ENCODE measurements around the gene MYL1.

MYL1 gene

DNA sequence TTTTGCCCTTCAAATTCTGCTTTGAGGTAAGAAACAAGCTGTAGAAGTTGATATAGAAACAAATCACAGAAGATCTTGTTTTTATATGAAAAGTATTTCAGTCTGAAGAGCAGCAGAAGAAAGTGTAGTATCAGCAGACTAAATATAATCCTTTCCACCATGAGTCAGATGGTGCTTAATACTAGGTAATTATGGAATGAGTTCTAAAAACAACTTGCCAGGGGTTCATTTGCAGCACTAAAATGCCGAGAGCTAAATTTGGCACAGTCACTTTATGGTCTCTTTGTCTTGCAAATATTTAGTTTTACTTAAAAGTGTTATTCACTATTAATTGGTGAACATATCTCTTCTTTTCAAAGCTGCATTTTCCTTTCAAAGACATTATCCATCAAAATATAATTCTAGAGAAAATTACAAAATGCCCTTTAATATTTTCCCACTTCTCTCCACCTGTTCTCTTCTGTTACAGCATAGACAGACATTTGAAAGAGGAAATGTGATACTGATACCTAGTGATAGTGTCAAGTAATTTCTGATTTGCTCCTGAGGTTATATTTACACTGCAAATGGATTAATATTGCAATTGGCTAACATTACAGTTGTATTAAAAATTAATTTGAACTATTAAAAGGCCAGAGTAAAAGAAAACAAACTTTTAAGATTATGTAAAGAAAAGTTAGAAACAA is 5.3 kb downstream of the MYL1 start:
- Histone ChIP-seq H3K79me2 (ENCODE audit: insufficient read depth, low read length) (no peaks in the 10 kb centered on the region), H3K9me3 (ENCODE audit: low read length) (no peaks in the 10 kb centered on the region), H3K36me3 (ENCODE audit: insufficient read depth, low read length) (no peaks in the 10 kb centered on the region), H3K27me3 (ENCODE audit: insufficient read depth, low read length) (no peaks in the 10 kb centered on the region), H3K4me2 (ENCODE audit: low read length) (no peak overlapping the region), H3K4me1 (ENCODE audit: insufficient read depth, low read length, severe bottlenecking) (no peaks in the 10 kb centered on the region), H3F3A (ENCODE audit: insufficient read depth, low read length) (no peaks in the 10 kb centered on the region), H3K27ac (ENCODE audit: low read depth, low read length, poor library complexity, severe bottlenecking) (no peak overlapping the region), H2AFZ (ENCODE audit: low read length) (no peak overlapping the region), H3K9me2 (ENCODE audit: low read depth, low read length) (no peaks in the 10 kb centered on the region), H3K4me3 (ENCODE audit: low read depth, low read length, poor library complexity, severe bottlenecking) (no peak overlapping the region), H3K9ac (ENCODE audit: low read length) (no peak overlapping the region), H4K20me1 (ENCODE audit: insufficient read depth, low read length) (no peaks in the 10 kb centered on the region)
- TF ChIP-seq, protein P1, sequence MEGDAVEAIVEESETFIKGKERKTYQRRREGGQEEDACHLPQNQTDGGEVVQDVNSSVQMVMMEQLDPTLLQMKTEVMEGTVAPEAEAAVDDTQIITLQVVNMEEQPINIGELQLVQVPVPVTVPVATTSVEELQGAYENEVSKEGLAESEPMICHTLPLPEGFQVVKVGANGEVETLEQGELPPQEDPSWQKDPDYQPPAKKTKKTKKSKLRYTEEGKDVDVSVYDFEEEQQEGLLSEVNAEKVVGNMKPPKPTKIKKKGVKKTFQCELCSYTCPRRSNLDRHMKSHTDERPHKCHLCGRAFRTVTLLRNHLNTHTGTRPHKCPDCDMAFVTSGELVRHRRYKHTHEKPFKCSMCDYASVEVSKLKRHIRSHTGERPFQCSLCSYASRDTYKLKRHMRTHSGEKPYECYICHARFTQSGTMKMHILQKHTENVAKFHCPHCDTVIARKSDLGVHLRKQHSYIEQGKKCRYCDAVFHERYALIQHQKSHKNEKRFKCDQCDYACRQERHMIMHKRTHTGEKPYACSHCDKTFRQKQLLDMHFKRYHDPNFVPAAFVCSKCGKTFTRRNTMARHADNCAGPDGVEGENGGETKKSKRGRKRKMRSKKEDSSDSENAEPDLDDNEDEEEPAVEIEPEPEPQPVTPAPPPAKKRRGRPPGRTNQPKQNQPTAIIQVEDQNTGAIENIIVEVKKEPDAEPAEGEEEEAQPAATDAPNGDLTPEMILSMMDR (IDR thresholded peaks at IDR 0.05; ENCODE audit: low read length), result no peak

DNA sequence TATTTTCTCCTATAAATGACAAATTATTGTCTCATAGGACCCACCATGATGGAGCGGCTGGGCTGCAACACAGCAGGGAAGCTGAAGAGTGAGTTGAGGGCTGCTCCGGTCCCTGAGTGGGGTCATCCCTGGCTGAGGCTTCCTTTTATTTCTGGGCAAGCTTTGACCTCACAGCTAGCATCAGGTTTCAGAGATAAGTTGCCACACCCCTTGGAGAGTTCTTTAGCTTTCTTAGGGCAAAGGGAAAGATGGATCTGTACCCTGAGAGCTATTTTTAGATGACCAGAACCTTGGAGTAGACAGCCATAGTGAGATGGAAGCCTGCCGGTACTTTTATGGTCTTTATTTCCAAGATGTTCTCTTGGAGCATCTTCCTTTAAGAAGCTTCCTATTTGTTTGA is 11.5 kb downstream of the MYL1 start:
- H3K4me2 ChIP-seq (ENCODE audit: low read length), result no peak overlapping the region
- no peak overlapping the region for H3K4me3 ChIP-seq (ENCODE audit: low read depth, low read length, poor library complexity, severe bottlenecking)

GRCh38 chr2:210302326-210302725 is 12.6 kb downstream of the MYL1 start:
- H4K20me1 ChIP-seq (ENCODE audit: insufficient read depth, low read length), result no peaks in the 10 kb centered on the region
- no peak overlapping the region for H3K4me2 ChIP-seq (ENCODE audit: low read length)
- no peak overlapping the region for H3K9ac ChIP-seq (ENCODE audit: low read length)
- no peaks in the 10 kb centered on the region for H3K9me2 ChIP-seq (ENCODE audit: low read depth, low read length)
- no peak overlapping the region for H3K4me3 ChIP-seq (ENCODE audit: low read depth, low read length, poor library complexity, severe bottlenecking)
- H3K27ac ChIP-seq (ENCODE audit: low read depth, low read length, poor library complexity, severe bottlenecking), result no peak overlapping the region
- no peak overlapping the region for H2AFZ ChIP-seq (ENCODE audit: low read length)
- H3K9me3 ChIP-seq (ENCODE audit: low read length), result no peaks in the 10 kb centered on the region
- H3K36me3 ChIP-seq (ENCODE audit: insufficient read depth, low read length), result no peaks in the 10 kb centered on the region
- no peaks in the 10 kb centered on the region for H3K27me3 ChIP-seq (ENCODE audit: insufficient read depth, low read length)
- no peaks in the 10 kb centered on the region for H3K4me1 ChIP-seq (ENCODE audit: insufficient read depth, low read length, severe bottlenecking)
- no peaks in the 10 kb centered on the region for H3F3A ChIP-seq (ENCODE audit: insufficient read depth, low read length)
- H3K79me2 ChIP-seq (ENCODE audit: insufficient read depth, low read length), result no peaks in the 10 kb centered on the region
- TF ChIP-seq, protein P1 (IDR thresholded peaks at IDR 0.05; ENCODE audit: low read length), result no peak
- TF ChIP-seq EZH2 (IDR thresholded peaks at IDR 0.05; ENCODE audit: borderline replicate concordance, low read length), result no peak

More for the DNA sequence above, 11.5 kb downstream of the MYL1 start:
- no peak overlapping the region for H3K27ac ChIP-seq (ENCODE audit: low read depth, low read length, poor library complexity, severe bottlenecking)
- no peaks in the 10 kb centered on the region for H3K79me2 ChIP-seq (ENCODE audit: insufficient read depth, low read length)
- no peaks in the 10 kb centered on the region for H3K9me2 ChIP-seq (ENCODE audit: low read depth, low read length)
- H2AFZ ChIP-seq (ENCODE audit: low read length), result no peak overlapping the region
- no peaks in the 10 kb centered on the region for H3K36me3 ChIP-seq (ENCODE audit: insufficient read depth, low read length)
- TF ChIP-seq, protein P1 (IDR thresholded peaks at IDR 0.05; ENCODE audit: low read length), result no peak
- TF ChIP-seq EZH2 (IDR thresholded peaks at IDR 0.05; ENCODE audit: borderline replicate concordance, low read length), result no peak
- H4K20me1 ChIP-seq (ENCODE audit: insufficient read depth, low read length), result no peaks in the 10 kb centered on the region
- H3K9me3 ChIP-seq (ENCODE audit: low read length), result no peaks in the 10 kb centered on the region
- H3K9ac ChIP-seq (ENCODE audit: low read length), result no peak overlapping the region
- H3K27me3 ChIP-seq (ENCODE audit: insufficient read depth, low read length), result no peaks in the 10 kb centered on the region
- no peaks in the 10 kb centered on the region for H3K4me1 ChIP-seq (ENCODE audit: insufficient read depth, low read length, severe bottlenecking)
- no peaks in the 10 kb centered on the region for H3F3A ChIP-seq (ENCODE audit: insufficient read depth, low read length)

All from OCI-LY1 (cell line).